Gastroesophageal sphincter (tissue), 4 donors: ENCODE results near the gene BRWD1. TPM values are rescaled to one million over a fixed set of nuclear protein-coding genes. Genes with fewer than 3 reads are reported as not detected.

Experiments
- ATAC-seq: fragments of 150-250 bp; one replicate; pipeline ENCODE4 v1.9.1; 2016; ENCODE audit warnings: mild to moderate bottlenecking, moderate library complexity
- H3K27ac ChIP-seq, 4 donors: fragments of 200-600 bp; sonication (generic) in 3 of 4; 1 replicate in 3 of 4; 2 replicates in 1 of 4; pipeline ENCODE4 v1.5.1; 2016 to 2019
- H3K27me3 ChIP-seq: fragments of 200-600 bp; sonication (generic); one replicate; pipeline ENCODE4 v1.5.1; 2019
- H3K36me3 ChIP-seq, 2 donors: fragments of 200-600 bp; sonication (generic); one replicate each; pipeline ENCODE4 v1.5.1; 2019; ENCODE audit warnings: control low read depth in 1 of 2
- H3K4me1 ChIP-seq, 3 donors: fragments of 200-600 bp; sonication (generic); 1 replicate in 2 of 3; 2 replicates in 1 of 3; pipeline ENCODE4 v1.5.1; 2016 to 2019; ENCODE audit warnings: control low read depth in 2 of 3
- H3K4me3 ChIP-seq, 2 donors: fragments of 200-600 bp; sonication (generic); one replicate each; pipeline ENCODE4 v1.5.1; 2019; ENCODE audit warnings: mild to moderate bottlenecking in 1 of 2, moderate library complexity in 1 of 2
- H3K9me3 ChIP-seq, 3 donors: fragments of 200-600 bp; sonication (generic); one replicate each; pipeline ENCODE4 v1.5.1; 2017 to 2019; ENCODE audit warnings: control low read depth in 2 of 3
- CTCF ChIP-seq, 4 experiments: fragments of 200-600 bp in 2 of 4; fragments of 450-650 bp in 2 of 4; sonication (generic) in 1 of 4; IDR thresholded peaks; one replicate each; pipeline ENCODE4 v1.5.1; 2017 to 2019; ENCODE audit warnings: antibody characterized with exemption in 4 of 4, mild to moderate bottlenecking in 2 of 4, moderate library complexity in 2 of 4
- EP300 ChIP-seq: sonication (generic); formaldehyde crosslinking; IDR thresholded peaks from one replicate; pipeline ENCODE4 v1.6.1; 2017; ENCODE audit warnings: antibody characterized with exemption, mild to moderate bottlenecking
- POLR2A ChIP-seq, 2 donors: fragments of 450-650 bp; IDR thresholded peaks; one replicate each; pipeline ENCODE4 v1.6.1; 2017; ENCODE audit warnings: antibody characterized with exemption in 2 of 2, mild to moderate bottlenecking in 2 of 2, moderate library complexity in 1 of 2
- POLR2AphosphoS5 ChIP-seq: sonication (generic); formaldehyde crosslinking; IDR thresholded peaks from one replicate; pipeline ENCODE4 v1.6.1; 2017; ENCODE audit warnings: antibody characterized with exemption
- WGBS, 2 donors: methylation state at CpG; one replicate each; pipeline ENCODE4 v1.1.5; 2018; ENCODE audit warnings: low coverage in 1 of 2; 5-methylcytosine and 5-hydroxymethylcytosine counted together
- total RNA-seq, 4 donors: library from RNA; depleted of rRNA; stranded (reverse); fragments of >200 nt; gene quantifications; one replicate each; pipeline ENCODE4 v1.1.0, GENCODE V29; 2016

The BRWD1 gene
- total RNA-seq, 4 donors from 2014 or later = 60.0 to 132 (median 71.2) TPM

GRCh38 chr21:39184050-39184980, 129.1 kb downstream of the BRWD1 start:
- Histone ChIP-seq H3K27ac (peak overlapping the region; percentile 34 to 95 (median 91)), H3K9me3 (no peaks in the 10 kb centered on the region), H3K36me3 (peaks cover 0 to 8% of the 10 kb centered on the region in 2 donors), H3K4me3 (peak overlapping the region; percentile 76 to 85), H3K4me1 (peaks cover 0 to 34% (median 7%) of the 10 kb centered on the region in 3 donors), H3K27me3 (no peaks in the 10 kb centered on the region)
- 5 to 17% methylated on average over 6 to 17 of the region's 22 CpGs for WGBS, 2 donors
- no peak for TF ChIP-seq POLR2AphosphoS5
- TF ChIP-seq POLR2A (IDR thresholded peaks at IDR 0.05) = no peak
- no peak for TF ChIP-seq EP300
- TF ChIP-seq CTCF (IDR thresholded peaks at IDR 0.05) = no peak
- no peak for ATAC-seq

- TF ChIP-seq POLR2AphosphoS5 = peak; percentile 89
- peak; percentile 74 to 86 for TF ChIP-seq POLR2A (IDR thresholded peaks at IDR 0.05)
- TF ChIP-seq CTCF (IDR thresholded peaks at IDR 0.05) = no peak
- Histone ChIP-seq H3K27me3 (no peaks in the 10 kb centered on the region), H3K9me3 (no peaks in the 10 kb centered on the region), H3K27ac (peak within 1 kb of the TSS; percentile 54 to 95 (median 91)), H3K4me1 (peaks cover 0 to 34% (median 7%) of the 10 kb centered on the region in 3 donors), H3K4me3 (peak within 1 kb of the TSS; percentile 76 to 85), H3K36me3 (peaks cover 0 to 14% of the 10 kb centered on the region in 2 donors)
- WGBS, 2 donors = 0% methylated on average over 3 of the region's 76 CpGs; no CpG with 5 or more reads in 1 of the 2 donors
- peak; percentile 97 for ATAC-seq
Observed at GRCh38 chr21:39183272-39184049, 130.0 kb downstream of the BRWD1 start, which contains the start of gene PSMG1. PSMG1 (minus strand) TSS chr21:39183451; CDS start chr21:39183385, 66 bp downstream.

GRCh38 chr21:39182484-39183271, 130.8 kb downstream of the BRWD1 start:
- 3 to 10% methylated on average over 7 to 24 of the region's 51 CpGs for WGBS, 2 donors
- H3K4me3 ChIP-seq = peak overlapping the region; percentile 76 to 85
- ATAC-seq = peak; percentile 1
- peaks cover 0 to 19% of the 10 kb centered on the region in 2 donors for H3K36me3 ChIP-seq
- TF ChIP-seq POLR2AphosphoS5 (no peak), CTCF (IDR thresholded peaks at IDR 0.05) (no peak), POLR2A (IDR thresholded peaks at IDR 0.05) (no peak), EP300 (no peak)
- H3K9me3 ChIP-seq = no peaks in the 10 kb centered on the region
- peaks cover 0 to 34% (median 7%) of the 10 kb centered on the region in 3 donors for H3K4me1 ChIP-seq
- H3K27ac ChIP-seq = peak overlapping the region; percentile 54 to 95 (median 91)
- H3K27me3 ChIP-seq = no peaks in the 10 kb centered on the region

GRCh38 chr21:39182016-39182415, 131.4 kb downstream of the BRWD1 start:
- peak overlapping the region; percentile 76 to 85 for H3K4me3 ChIP-seq
- WGBS, 2 donors = 56 to 72% methylated on average over 6 to 8 of the region's 8 CpGs
- no peak overlapping the region for H3K27ac ChIP-seq
- ATAC-seq = no peak
- H3K27me3 ChIP-seq = no peaks in the 10 kb centered on the region
- H3K9me3 ChIP-seq = no peaks in the 10 kb centered on the region
- TF ChIP-seq POLR2AphosphoS5 (no peak), CTCF (IDR thresholded peaks at IDR 0.05) (no peak), EP300 (no peak), POLR2A (IDR thresholded peaks at IDR 0.05) (no peak)
- peaks cover 0 to 24% of the 10 kb centered on the region in 2 donors for H3K36me3 ChIP-seq
- H3K4me1 ChIP-seq = peaks cover 0 to 31% (median 7%) of the 10 kb centered on the region in 3 donors
